Fibroblast of skin of right quadriceps (primary cell): ENCODE results near the gene ZNF487.
A peak's percentile ranks its signal among the peaks of the same experiment; 100 is the strongest.
"Not testable (repeated sequence)": the region's sequence is repeated elsewhere in the genome, so short reads cannot be mapped to it uniquely, and the experiment has no call there.

Source experiments
- DNase-seq: peaks from one replicate; pipeline ENCODE4 v3.0.0-alpha.2; 2013

The ZNF487 gene

DNA sequence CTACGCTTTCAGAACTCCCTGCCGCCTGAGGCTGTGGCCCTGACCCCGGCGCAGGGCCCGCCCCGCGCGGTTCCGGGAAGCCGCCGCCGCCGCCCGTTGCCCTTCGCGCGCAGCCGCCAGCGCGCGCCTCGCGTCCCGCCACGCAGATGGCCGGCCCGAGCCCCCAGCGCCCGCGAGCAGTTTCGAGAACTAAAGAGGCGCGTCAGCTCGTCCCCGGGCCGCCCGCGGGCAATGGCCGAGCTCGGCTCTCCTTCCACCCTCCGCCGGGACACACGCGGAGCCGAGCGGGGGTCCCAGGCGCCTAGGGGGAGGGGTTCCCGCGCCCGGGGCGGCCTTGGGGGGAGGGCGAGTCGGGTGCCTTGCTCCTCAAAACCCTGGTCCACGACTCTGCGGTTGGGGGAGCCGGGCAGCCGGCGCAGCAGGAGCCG is 29.7 kb upstream of the ZNF487 start:
- peak; percentile 35 for DNase-seq

DNA sequence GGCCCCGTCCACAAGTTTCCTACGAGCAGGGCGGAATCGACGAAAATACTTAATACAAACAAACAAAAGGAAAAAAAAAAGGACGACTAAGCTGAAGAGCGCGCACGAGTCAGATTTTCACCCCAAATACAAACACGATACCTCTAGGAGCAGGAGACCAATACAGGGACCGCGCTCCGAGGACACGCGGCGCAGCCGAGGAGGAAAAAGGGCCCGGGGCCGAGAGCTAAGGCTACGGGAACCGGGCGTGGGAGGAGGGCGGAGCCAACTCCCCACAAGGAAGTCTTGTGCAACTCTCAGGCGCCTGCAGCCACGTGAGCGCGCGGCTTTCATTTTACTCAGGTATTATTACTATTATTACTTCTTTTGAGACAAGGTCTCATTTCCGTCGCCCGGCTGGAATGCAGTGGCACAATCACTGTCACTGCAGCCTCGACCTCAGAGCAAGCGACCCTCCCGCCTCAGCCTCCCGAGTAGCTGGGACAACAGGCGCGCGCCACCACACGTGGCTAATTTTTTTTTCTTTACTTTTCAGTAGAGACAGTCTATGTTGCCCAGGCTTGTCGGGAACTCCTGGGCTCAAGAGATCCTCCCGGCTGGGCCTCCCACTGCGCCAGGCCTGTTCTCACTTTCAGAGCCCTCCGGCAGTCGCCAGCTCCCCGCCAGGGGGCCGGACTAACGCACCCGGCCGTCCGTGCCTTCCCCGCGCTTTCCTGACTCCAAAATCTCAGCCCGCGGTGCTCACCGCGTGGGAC is 29.2 kb upstream of the ZNF487 start:
- peak; percentile 89 for DNase-seq

DNA sequence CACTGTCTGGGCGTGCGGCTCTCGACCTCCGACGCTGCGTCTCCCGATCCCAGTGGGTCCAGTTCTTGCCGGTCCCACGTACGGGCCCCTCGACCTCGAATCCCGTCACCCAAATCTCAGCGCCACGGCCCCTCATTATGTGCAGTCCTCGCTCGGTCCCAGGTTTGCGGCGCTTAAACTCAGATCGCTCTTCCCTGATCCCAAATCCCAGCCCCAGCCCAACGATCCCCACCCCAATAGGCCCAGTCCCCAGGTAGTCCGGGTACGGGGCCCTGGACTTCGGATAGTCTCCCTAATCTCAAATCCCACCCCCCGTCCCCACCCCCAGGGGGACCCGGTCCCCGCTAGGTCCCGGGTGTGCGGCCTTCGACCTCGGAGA is 28.6 kb upstream of the ZNF487 start:
- no peak for DNase-seq

DNA sequence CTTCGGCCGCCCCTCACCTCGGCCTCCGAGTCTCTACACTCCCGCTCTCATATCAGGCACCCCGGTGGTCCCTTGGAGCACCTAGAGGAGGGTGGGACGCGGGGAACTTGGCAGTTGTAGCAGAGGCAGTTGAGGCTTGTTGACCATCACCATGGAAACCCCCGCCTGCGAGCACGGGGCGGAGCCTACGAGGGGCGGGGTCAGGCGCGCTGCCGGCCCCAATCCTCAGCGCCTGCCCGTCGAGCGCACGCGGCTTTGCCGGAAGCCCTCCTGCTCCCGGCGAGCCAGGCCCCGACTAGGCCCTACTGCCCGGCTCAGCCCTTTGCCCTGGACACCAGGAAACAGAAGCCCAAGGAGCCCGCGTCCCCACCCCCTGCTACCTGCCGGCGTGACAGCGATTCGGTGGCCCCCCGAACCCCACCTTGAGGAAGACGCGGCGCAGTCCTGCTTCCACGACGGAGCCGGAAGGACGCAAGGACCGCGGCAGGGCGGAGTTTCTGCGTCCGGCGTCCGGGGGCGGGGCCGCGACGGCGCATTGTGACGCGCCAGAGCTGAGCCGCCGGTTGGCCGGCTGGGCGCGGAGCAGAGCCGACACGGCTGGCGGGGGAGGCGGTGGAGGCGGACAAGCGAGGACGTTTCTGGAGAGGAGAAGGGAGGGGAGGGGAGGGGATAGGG is 28.1 kb upstream of the ZNF487 start, which contains the start of gene HNRNPF:
Gene HNRNPF, minus strand, starts transcription at position 477 of the 675 bp plus-strand sequence. CDS start 21,302 bp downstream, outside the sequence.
- DNase-seq: peak; percentile 97

DNA sequence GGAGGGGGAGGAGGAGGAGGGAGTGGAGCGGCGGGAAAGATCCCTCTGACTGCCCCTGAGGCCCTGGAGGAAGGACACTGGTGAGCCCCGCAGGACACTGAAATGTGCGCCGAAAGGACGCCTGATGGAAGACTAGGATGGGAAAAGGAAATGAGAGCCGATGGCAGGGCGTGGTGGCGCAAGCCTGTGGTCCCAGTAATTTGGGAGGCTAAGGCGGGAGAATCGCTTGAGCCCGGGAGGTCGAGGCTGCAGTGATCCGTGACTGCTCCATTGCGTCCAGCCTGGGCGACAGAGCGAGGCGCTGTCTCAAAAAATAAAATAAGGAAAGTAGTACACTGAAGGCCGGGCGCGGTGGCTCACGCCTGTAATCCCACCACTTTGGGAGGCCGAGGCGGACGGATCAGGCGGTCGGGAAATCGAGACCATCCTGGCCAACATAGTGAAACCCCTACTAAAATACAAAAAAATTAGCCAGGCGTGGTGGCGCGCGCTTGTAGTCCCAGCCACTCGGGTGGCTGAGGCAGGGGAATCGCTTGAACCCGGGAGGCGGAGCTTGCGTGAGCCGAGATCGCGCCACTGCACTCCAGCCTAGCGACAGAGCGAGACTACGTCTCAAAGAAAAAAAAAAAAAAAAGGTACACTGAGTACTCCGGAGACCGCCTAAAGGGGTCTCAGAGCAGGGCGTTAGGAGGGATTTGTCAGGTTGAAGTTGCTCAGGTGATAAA is 27.4 kb upstream of the ZNF487 start:
- peak; percentile 32 for DNase-seq

DNA sequence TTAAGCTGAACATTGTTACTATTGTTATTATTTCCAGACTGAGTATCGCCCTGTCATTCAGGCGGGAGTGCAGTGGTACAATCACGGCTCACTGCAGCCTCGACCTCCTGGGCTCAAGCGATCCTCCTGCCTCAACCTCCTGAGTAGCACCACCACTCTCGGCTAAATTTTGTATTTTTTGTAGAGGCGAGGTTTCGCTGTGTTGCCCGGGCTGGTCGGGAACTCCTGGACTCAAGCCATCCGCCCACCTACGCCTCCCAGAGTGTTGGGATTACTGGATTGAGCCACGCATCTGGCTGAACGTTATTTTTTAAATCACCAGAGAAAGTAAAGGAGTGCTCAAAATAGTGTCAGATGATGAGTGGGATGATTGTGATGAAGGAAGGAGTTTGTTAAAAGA is 26.6 kb upstream of the ZNF487 start:
- no peak for DNase-seq

DNA sequence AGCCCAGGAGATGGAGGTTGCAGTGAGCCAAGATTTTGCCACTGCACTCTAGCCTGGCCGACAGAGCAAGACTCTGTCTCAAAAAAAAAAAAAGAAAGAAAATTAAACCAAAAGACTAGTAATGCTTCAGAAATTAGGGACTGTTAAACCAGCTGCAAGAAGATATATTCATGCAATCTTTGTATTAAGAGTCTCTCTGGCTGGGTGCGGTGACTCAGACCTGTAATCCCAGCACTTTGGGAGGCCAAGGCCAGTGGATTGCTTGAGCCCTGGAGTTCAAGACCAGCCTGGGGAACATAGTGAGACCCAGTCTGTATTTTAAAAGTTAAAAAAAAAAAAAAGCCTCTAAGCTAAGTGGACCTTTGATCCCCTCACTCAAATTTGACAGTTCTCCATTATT is 25.4 kb upstream of the ZNF487 start:
- DNase-seq: no peak

DNA sequence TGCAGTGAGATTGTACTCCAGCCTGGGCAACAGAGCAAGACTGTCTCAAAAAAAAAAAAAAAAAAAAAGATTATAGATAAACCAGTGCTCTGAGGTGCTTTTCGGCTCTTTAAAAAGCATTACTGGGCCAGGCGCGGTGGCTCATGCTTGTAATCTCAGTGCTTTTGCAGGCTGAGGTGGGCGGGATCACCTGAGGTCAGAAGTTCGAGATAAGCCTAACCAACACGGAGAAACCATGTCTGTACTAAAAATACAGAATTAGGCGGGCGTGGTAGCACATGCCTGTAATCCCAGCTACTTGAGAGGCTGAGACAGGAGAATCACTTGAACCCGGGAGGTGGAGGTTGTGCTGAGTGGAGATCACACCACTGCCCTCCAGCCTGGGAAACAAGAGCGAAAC is 21.4 kb upstream of the ZNF487 start:
- DNase-seq: no peak

DNA sequence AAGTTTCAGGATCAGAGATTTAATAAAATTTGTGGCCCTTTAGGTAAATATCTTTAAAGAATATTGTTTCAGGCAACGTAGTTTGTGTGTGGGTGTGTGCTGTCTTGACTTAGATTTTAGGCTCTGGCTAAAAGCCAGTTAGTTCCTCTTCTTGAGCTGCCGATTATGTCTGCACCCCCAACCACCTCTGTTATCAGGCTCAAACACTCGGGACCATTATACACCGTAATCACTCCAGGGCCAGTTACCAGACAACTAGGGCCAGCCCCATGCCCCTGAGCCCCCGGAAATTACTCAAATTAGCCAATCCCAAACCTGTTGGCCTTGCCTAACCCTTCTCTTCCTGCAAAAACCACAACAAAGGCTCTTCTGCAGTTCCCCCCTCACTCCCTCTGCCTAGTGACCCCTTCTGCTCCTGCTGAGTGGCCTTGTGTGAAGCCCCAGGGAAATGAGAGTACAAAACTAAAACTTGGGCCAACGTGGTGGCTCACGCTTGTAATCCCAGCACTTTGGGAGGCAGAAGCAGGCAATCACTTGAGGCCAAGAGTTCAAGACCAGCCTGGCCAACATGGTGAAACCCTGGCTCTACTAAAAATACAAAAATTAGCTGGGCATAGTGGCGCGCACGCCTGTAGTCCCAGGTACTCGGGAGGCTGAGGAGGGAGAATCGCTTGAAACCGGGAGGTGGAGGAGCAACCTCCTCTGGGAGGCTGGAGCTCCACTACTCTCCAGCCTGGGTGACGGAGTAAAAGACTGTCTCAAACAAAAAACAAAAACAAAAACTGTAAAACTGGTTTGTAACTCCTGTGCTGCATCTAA is 18.8 kb upstream of the ZNF487 start:
- no peak for DNase-seq

DNA sequence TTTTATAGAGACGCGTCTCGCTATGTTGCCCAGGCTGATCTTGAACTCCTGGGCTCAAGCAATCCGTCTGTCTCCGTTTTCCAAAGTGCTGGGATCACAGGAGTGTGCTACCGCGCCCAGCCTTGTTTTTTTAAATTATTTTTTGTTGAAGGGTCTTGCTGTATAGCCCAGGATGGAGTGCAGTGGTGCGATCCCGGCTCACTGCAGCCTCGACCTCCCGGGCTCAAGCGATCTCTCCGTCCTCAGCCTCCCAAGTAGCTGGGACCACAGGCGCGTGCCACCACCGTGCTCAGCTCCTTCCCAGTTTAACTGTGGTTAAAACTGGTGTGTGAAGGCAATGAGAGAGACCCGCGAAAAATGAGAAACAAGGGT is 16.9 kb upstream of the ZNF487 start:
- DNase-seq: no peak

DNA sequence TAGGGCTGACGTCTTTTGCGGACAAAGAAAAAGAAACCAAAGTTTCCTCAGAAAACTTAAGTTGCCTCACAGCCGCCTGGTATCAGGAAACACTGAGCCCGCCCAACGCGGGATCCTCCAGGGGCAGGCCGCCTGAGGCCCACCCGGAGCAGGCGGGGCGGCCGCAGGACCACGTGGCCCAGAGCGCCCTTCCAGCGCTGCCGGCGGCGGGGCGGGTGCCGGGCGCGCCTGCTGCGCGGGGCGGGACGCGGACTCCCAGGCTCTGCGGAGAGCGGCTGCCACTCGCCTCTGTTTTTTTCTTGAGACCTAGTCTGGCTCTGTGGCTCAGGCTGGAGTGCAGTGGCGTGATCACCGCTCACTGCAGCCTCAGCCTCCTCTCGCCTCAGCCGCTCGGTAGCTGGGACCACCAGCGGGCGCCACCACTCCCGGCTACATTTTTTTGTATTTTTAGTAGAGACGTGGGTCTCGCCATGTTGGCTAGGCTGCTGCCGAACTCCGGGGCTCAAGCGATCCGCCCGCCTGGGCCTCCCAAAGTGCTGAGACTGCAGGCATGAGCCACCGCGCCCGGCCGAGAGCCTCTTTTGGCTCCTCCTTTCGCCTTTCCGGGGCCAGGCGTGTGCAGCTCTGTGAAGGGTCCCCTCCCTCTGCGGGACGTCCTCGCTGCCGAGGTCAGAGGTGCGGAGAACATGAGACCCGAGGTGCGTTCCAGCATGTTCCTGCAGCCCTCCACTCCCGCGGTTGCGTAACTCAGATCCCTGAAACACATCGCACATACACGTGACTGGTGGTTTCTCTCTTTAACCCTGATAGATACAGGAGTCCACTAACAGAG is 16.3 kb upstream of the ZNF487 start:
- peak; percentile 89 for DNase-seq

DNA sequence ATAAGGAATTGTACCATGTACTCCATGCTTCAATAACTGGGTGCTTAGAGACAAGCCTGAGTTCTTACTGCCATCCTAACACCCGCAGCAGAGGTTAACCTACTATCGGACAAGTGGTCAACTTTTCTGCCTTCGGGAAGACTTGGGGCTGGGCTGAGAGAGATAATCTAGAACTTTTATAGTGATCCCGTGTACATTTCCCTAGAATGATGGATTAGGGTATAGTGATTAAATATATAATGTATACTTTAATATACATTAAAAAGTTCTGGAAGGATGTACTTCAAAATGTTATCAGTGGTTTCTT is 15.8 kb upstream of the ZNF487 start:
- no peak for DNase-seq

DNA sequence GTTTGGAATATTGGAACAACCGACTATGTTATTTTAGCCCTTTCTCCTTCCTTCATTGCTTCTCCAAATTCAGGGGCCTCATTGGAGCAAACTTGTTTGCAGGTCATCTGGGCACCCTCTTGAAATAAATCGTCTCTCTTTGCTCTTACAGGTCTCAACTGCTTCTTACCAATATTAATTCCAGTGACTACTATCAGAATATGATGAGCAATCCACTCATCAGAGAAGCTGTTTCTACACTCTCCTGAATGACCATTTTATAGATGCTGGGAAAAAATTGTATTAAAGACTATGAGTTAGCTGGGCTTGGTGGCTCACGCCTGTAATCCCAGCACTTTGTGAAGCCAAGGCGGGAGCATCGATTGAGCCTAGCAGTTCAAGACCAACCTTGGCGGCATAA is 15.4 kb upstream of the ZNF487 start:
- DNase-seq: no peak

DNA sequence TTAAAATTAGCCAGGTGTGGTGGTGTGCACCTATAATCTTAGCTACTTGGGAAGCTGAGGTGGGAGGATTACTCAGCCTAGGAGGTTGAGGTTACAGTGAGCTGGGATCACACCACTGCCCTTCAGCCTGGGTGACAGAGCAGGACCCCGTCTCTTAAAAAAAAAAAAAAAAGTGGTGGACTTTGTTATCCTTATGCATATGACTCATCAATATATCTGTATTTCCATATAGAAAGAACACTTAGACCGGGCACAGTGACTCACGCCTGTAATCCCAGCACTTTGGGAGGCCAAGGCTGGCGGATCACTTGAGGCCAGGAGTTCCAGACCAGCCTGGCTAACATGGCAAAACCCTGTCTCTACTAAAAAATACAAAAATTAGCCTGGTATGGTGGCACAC is 15.0 kb upstream of the ZNF487 start:
- DNase-seq: not testable (repeated sequence)

DNA sequence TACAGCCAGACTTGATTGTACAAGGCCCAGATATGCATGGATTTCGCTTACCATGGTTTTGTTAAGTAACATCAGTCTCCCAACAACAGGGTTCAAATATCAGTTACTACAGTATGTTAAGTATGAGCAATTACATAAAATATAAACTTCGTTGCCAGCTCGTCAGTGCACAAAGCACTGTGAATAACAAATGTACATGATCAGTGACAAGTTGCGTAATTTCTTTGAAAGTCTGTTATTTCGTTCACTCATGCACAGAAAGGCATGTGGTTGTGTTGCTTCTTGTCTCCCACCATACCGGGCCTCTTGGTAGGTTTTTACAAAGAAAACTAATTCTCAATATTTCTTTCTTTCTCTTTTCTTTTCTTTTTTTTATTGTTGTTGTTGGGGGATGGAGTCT is 12.5 kb upstream of the ZNF487 start:
- DNase-seq: no peak

DNA sequence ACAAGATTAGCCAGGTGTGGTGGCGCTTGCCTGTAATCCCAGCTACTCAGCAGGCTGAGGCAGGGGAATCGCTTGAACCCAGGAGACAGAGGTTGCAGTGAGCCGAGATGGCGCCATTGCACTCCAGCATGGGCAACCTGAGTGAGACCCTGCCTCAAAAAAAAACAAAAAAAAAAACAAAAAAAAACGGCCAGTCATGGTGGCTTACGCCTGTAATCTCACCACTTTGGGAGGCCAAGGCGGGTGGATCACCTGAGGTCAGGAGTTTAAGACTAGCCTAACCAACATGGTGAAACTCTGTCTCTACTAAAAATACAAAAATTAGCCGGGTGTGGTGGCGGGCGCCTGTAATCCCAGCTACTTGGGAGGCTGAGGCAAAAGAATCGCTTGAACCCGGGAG is 10.4 kb upstream of the ZNF487 start:
- DNase-seq: not testable (repeated sequence)

DNA sequence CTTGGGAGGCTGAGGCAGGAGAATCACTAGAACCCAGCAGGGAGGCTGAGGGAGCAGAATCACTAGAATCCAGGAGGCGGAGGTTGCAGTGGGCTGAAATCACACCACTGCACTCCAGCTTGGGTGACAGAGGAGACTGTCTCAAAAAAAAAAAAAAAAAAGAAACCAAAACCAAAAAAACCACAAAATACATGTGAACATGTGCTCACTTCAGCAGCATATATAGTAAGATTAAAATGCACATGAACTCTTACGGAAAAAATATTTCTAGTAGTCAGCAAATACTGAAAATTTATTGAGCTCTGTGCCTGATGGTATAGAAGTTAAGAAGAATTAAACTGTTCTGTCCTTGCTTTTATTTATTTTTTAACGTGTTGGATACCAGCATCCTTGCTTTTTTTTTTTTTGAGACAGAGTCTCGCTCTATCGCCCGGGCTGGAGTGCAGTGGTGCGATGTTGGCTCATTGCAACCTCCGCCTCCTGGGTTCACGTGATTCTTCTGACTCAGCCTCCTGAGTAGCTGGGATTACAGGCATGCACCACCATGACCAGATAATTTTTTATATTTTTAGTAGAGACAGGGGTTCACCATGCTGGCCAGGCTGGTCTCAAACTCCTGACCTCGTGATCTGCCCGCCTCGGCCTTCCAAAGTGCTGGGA is 9.6 kb upstream of the ZNF487 start:
- no peak for DNase-seq

DNA sequence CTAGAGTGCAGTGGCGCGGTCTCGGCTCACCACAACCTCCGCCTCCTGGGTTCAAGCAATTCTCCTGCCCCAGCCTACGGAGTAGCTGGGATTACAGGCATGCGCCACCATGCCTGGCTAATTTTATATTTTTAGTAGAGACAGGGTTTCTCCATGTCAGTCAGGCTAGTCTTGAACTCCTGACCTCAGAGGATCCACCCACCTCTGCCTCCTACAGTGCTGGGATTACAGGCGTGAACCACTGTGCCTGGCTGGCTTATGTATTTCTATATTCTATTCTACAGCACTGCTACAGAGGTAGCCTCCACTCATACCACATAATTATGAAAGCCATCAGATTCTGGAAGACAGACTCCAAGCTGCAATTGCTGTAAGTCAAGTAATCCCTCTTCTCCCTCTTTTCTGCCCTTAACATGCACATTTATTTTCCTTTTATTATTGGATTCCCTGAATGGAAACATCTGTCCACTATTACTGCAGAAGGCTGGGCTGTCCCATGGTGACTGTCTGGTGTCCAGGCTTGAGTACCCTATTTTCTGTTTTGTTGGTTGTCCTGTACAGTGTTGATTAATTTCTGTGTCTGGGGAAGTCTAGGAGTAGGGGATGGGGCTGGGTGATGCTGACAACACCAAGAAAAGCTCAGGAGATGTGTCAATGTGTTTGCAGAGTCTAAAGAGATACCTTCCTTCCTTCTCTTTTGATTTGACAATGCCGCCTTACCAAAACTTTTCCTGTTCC is 5.8 kb upstream of the ZNF487 start:
- no peak for DNase-seq

DNA sequence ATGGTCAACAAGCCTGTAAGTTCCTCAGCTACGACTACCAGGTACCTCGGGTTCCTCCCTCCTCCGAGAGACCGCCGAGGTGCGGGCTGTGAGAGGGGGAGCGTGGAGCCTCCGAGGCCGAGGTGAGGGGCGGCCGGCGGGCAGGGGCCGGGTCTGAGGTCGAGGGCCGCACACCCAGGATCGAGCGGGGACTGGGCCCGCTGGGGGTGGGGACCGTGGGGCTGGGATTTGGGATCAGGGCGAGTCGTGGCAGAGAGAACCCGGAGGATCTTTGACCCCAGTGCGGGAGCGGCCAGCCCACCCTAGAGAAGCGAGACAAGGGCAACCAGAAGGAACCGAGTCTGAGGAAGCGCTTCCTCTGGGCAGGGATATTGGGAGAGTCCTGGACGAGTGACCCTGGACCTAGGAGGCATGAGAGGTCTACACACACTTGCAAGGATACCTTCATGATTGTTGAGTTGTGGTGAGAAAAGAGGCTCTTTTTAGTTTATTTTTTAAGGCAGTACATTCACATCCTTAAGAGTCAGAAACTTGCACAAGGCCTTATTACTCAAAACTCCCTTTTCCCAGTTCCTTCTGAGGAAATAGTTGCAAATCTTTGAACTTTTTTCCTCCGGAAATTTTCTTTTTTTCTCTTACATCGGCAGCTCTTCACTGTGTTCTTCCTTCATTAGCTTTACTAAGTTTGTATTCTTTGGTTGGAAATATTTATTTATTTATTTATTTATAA is 395 bp downstream of the ZNF487 start:
- no peak for DNase-seq

DNA sequence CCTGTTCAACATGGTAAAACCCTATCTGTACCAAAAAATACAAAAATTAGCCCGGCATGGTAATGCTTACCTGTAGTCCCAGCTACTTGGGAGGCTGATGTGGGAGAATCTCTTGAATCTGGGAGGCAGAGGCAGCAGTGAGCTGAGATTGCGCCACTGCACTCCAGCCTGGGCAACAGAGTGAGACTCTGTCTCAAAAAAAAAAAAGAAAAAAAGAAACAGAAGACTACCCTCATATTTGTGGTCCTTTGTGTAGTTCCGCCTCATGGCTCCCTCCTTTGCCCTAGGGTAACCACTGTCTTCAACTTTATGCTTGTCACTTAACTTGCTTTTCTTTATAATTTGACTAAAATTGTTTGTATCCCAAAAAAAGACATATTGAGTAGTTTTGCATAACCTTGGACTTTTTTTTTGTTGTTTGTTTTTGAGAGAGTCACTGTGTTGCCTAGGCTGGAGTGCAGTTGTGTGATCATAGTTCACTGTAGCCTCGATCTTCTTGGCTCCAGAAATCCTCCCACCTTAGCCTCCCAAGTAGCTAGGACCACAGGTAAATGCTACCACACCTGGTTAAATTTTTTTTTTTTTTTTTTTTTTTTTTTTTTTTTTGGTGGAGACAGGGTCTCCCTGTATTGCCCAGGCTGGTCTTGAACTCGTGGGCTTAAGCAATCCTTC is 3.7 kb downstream of the ZNF487 start:
- DNase-seq: no peak
